A549 (cell line): ENCODE results near the gene UNC13A. TPM values are rescaled to one million over a fixed set of nuclear protein-coding genes. Genes with fewer than 3 reads are reported as not detected.

ENCODE experiments used
- ATAC-seq, 2 experiments: fragments of 200-7000 bp in 1 of 2; fragments of >200 bp in 1 of 2; cut with Nextera tagmentation in 1 of 2; cut with Tn5 transposase in 1 of 2; 3 replicates each; pipeline versions ENCODE4 v1.8.0 to v1.9.1; 2018 to 2020; ENCODE audit warnings: mild to moderate bottlenecking in 1 of 2, moderate library complexity in 1 of 2
- CTCF ChIA-PET: fragments of 300-600 bp; sonication (Branson Sonifier 250); formaldehyde crosslinking; extraction: SDS; loops from one replicate; lab custom pipeline; 2021; ENCODE audit warnings: antibody characterized with exemption, inconsistent platforms; lab: Yijun Ruan, JAX
- POLR2A ChIA-PET: fragments of 350-600 bp; formaldehyde crosslinking; extraction: SDS; loops from one replicate; lab custom pipeline; 2021; ENCODE audit warnings: antibody characterized with exemption, inconsistent platforms; lab: Yijun Ruan, JAX
- DNase-seq, 2 experiments: peaks; one replicate each; pipeline versions ENCODE4 v3.0.0 to v3.0.0-alpha.2; 2011 to 2016; ENCODE audit warnings: low read depth in 1 of 2, low spot score in 1 of 2
- FAIRE-seq: peaks from 2 replicates; lab custom pipeline; 2011; peaks lifted over from hg19 to GRCh38; lab: Jason Lieb, UNC
- H3K27ac ChIP-seq, 2 experiments: fragments of >200 bp; sonication (Bioruptor Twin); formaldehyde crosslinking; 3 replicates each; pipeline ENCODE4 v1.5.1; 2016 to 2017
- H3K4me1 ChIP-seq: fragments of >200 bp; sonication (Bioruptor Twin); formaldehyde crosslinking; 3 replicates; pipeline ENCODE4 v1.6.1; 2016
- H3K4me2 ChIP-seq: fragments of >200 bp; sonication (Bioruptor Twin); formaldehyde crosslinking; 3 replicates; pipeline ENCODE4 v1.6.1; 2016
- H3K4me3 ChIP-seq: fragments of >200 bp; sonication (Bioruptor Twin); formaldehyde crosslinking; 3 replicates; pipeline ENCODE4 v1.5.1; 2016
- H3K9me3 ChIP-seq: fragments of >200 bp; sonication (Bioruptor Twin); formaldehyde crosslinking; 3 replicates; pipeline ENCODE4 v1.6.1; 2016
- CHD2 ChIP-seq: fragments of 150-350 bp; IDR thresholded peaks from 2 replicates; pipeline ENCODE4 v1.6.1; 2014; ENCODE audit warnings: low read length; ENCODE audit not compliant: partially characterized antibody
- E2F6 ChIP-seq: IDR thresholded peaks from 2 replicates; pipeline ENCODE4 v1.6.1; 2012; ENCODE audit warnings: low read depth, borderline replicate concordance
- HDAC2 ChIP-seq: fragments of 200-600 bp; sonication (generic); IDR thresholded peaks from 2 replicates; pipeline ENCODE4 v1.6.1; 2016
- JUN ChIP-seq, 2 experiments: fragments of >200 bp; sonication (Bioruptor Twin); formaldehyde crosslinking; IDR thresholded peaks; 2 replicates in 1 of 2; 3 replicates in 1 of 2; pipeline ENCODE4 v1.6.1; 2016 to 2017
- MAZ ChIP-seq: fragments of 150-350 bp; IDR thresholded peaks from 2 replicates; pipeline ENCODE4 v1.6.1; 2014; ENCODE audit warnings: antibody characterized with exemption, low read depth, low read length, borderline replicate concordance
- MYC ChIP-seq: IDR thresholded peaks from 2 replicates; pipeline ENCODE4 v1.6.1; 2012; ENCODE audit warnings: mild to moderate bottlenecking, inconsistent platforms, low read length, improper control_type of control experiment, borderline replicate concordance
- NPAS2 ChIP-seq: fragments of 250-450 bp; sonication (Bioruptor Pico); IDR thresholded peaks from 2 replicates; pipeline ENCODE4 v1.8.0; 2022; ENCODE audit warnings: mild to moderate bottlenecking, moderate library complexity, borderline replicate concordance
- POLR2A ChIP-seq: IDR thresholded peaks from 2 replicates; pipeline ENCODE4 v1.6.1; 2012; ENCODE audit warnings: mild to moderate bottlenecking, low read length
- RARB ChIP-seq: fragments of 250-450 bp; sonication (Bioruptor Pico); IDR thresholded peaks from 2 replicates; pipeline ENCODE4 v1.8.0; 2021; ENCODE audit warnings: mild to moderate bottlenecking, moderate library complexity
- RCOR1 ChIP-seq: fragments of 150-350 bp; IDR thresholded peaks from 2 replicates; pipeline ENCODE4 v1.6.1; 2014; ENCODE audit warnings: antibody characterized with exemption, low read length, low read depth
- SMC3 ChIP-seq: fragments of >200 bp; sonication (Bioruptor Twin); formaldehyde crosslinking; IDR thresholded peaks from 3 replicates; pipeline ENCODE4 v1.6.1; 2018; ENCODE audit warnings: inconsistent platforms
- ZNF302 ChIP-seq: fragments of 250-450 bp; sonication (Bioruptor Pico); IDR thresholded peaks from 2 replicates; pipeline ENCODE4 v1.9.0; 2021; ENCODE audit warnings: inconsistent platforms, mild to moderate bottlenecking, moderate library complexity
- WGBS: methylation state at CpG from one replicate; pipeline ENCODE4 v1.1.6; 2017; ENCODE audit errors: missing lambda C conversion rate; 5-methylcytosine and 5-hydroxymethylcytosine counted together
- polyA plus RNA-seq, 4 experiments: library from polyadenylated mRNA; depleted of rRNA in 3 of 4; stranded (reverse); fragments of >200 nt; fragmentation: RNase III in 1 of 4; extraction: RNeasy Plus Mini Kit Qiagen cat#74134 plus additional on column Dnase treatment in 1 of 4; gene quantifications; 2 replicates in 3 of 4; 3 replicates in 1 of 4; pipeline ENCODE4 v1.2.3, GENCODE V29; 2011 to 2017
- TF ChIP-seq, protein P1 (sequence below): IDR thresholded peaks from 2 replicates; pipeline ENCODE4 v1.6.1; 2012
- TF ChIP-seq, protein P2 (sequence below): fragments of 200-600 bp; sonication (generic); IDR thresholded peaks from 2 replicates; pipeline ENCODE4 v1.6.1; 2016; ENCODE audit warnings: antibody characterized with exemption, mild to moderate bottlenecking, moderate library complexity

Gene UNC13A
- polyA plus RNA-seq, 2 of the 4 experiments (the other 2 are of a cell fraction): 3.1 to 4.2 TPM

GRCh38 chr19:17582613-17583012 lies 105.5 kb downstream of the UNC13A start:
- Histone ChIP-seq H3K4me1 (peaks cover 11% of the 10 kb centered on the region; the same call in 1 of the 3 replicates), H3K4me3 (no peak overlapping the region), H3K27ac (no peak overlapping the region), H3K4me2 (no peak overlapping the region), H3K9me3 (no peaks in the 10 kb centered on the region)
- FAIRE-seq (no peak), DNase-seq (no peak), ATAC-seq (no peak)
- TF ChIP-seq MAZ (no peak), RCOR1 (no peak), NPAS2 (no peak), E2F6 (no peak), HDAC2 (no peak), SMC3 (no peak)
- TF ChIP-seq, protein P1, sequence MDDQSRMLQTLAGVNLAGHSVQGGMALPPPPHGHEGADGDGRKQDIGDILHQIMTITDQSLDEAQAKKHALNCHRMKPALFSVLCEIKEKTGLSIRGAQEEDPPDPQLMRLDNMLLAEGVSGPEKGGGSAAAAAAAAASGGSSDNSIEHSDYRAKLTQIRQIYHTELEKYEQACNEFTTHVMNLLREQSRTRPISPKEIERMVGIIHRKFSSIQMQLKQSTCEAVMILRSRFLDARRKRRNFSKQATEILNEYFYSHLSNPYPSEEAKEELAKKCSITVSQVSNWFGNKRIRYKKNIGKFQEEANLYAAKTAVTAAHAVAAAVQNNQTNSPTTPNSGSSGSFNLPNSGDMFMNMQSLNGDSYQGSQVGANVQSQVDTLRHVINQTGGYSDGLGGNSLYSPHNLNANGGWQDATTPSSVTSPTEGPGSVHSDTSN: no peak
- TF ChIP-seq, protein P2, sequence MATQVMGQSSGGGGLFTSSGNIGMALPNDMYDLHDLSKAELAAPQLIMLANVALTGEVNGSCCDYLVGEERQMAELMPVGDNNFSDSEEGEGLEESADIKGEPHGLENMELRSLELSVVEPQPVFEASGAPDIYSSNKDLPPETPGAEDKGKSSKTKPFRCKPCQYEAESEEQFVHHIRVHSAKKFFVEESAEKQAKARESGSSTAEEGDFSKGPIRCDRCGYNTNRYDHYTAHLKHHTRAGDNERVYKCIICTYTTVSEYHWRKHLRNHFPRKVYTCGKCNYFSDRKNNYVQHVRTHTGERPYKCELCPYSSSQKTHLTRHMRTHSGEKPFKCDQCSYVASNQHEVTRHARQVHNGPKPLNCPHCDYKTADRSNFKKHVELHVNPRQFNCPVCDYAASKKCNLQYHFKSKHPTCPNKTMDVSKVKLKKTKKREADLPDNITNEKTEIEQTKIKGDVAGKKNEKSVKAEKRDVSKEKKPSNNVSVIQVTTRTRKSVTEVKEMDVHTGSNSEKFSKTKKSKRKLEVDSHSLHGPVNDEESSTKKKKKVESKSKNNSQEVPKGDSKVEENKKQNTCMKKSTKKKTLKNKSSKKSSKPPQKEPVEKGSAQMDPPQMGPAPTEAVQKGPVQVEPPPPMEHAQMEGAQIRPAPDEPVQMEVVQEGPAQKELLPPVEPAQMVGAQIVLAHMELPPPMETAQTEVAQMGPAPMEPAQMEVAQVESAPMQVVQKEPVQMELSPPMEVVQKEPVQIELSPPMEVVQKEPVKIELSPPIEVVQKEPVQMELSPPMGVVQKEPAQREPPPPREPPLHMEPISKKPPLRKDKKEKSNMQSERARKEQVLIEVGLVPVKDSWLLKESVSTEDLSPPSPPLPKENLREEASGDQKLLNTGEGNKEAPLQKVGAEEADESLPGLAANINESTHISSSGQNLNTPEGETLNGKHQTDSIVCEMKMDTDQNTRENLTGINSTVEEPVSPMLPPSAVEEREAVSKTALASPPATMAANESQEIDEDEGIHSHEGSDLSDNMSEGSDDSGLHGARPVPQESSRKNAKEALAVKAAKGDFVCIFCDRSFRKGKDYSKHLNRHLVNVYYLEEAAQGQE: no peak
- POLR2A ChIA-PET: no interaction called here
- WGBS: 73% methylated on average over 3 of the region's 8 CpGs
- CTCF ChIA-PET: interaction anchor here (1.1 kb wide), 1 partner anchor 24 kb away, joined by 3 read pairs; no protein-coding TSS in a partner anchor

DNA sequence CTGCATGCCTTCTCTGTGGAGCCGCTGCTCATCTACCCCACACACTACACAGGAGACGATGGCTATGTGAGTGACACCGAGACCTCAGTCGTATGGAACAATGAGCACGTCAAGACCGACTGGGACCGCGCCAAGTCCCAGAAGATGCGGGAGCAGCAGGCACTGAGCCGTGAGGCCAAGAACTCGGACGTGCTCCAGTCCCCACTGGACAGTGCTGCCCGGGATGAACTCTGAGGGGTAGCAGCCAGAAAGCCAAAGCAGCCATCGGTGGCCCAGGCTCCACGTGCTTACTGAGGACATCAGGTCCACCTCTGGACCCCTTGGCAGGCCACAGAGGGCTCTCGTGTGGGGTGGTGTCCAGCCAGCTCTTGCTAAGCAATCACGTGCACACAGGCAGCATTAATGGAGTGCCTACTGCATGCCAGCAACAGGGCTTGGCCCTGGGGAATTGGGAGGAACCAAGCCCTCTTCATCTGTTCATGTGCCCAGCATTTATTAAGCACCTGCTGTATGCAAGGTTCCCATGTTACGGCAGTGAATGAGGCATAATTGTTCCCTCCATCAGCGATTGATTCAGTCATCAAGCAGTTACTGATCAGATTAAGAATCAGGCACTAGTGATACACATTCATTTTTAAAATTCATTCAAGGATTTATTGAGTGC lies 106.8 kb downstream of the UNC13A start:
- no peak for ATAC-seq
- Histone ChIP-seq H3K4me2 (no peak overlapping the region), H3K4me3 (no peak overlapping the region), H3K27ac (no peak overlapping the region), H3K9me3 (no peaks in the 10 kb centered on the region), H3K4me1 (peaks cover 16% of the 10 kb centered on the region; the same call in 2 of the 3 replicates)
- DNase-seq: no peak
- no peak for TF ChIP-seq MYC
- no peak for TF ChIP-seq RARB (CRISPR knock-in tag)
- TF ChIP-seq JUN (IDR thresholded peaks at IDR 0.05): no peak
- FAIRE-seq: no peak
- 97% methylated on average over 7 of the region's 19 CpGs for WGBS
- ChIA-PET CTCF (no interaction called here), POLR2A (no interaction called here)

DNA sequence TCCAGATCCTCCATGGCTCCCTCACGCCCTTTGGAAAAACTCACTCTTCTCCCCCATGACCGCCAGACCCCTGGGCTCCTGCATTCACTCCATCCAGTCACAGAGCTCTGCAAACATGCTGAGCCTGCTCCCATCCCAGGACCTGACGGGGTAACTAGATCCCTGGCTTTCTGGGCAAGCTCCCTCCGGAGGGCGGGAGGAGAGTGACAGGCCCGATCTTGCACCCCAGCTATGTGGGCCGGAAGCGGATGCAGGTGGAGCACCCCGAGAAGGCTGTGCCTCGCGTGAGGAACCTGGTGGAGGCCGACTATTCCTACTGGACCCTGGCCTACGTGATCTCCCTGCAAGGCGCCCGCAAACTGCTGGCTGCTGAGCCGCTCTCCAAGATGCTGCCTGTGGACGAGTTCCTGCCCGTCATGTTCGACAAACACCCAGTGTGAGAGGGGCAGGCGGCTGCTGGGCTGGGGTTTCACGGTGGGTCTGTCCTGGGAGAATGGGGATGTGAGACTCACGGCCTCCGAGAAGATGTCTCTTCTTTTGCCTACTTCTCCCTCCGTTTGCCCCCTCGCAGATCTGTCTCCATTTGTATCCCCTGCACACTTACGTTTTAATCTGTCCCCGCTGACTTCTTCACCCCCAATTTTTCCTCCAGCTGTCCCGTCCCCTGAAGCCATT lies 107.5 kb downstream of the UNC13A start:
- POLR2A ChIA-PET: interaction anchor here (0.7 kb wide), 1 partner anchor 26 kb away, joined by 3 read pairs; no protein-coding TSS in a partner anchor
- CTCF ChIA-PET: interaction anchor here (1.4 to 1.6 kb wide), 2 partner anchors 84 to 186 kb away, joined by 3 to 5 read pairs; no protein-coding TSS in a partner anchor
- Histone ChIP-seq H3K9me3 (no peaks in the 10 kb centered on the region), H3K27ac (no peak overlapping the region), H3K4me2 (no peak overlapping the region), H3K4me3 (no peak overlapping the region), H3K4me1 (peaks cover 16% of the 10 kb centered on the region; the same call in 2 of the 3 replicates)
- DNase-seq: no peak
- no peak for TF ChIP-seq POLR2A
- TF ChIP-seq MAZ: no peak
- TF ChIP-seq RARB (CRISPR knock-in tag): no peak
- no peak for TF ChIP-seq ZNF302 (CRISPR knock-in tag)
- no peak for TF ChIP-seq CHD2
- no peak for ATAC-seq
- FAIRE-seq: no peak
- WGBS: 86% methylated on average over 20 of the region's 28 CpGs
